ENCODE results near the gene PCSK1. TPM values are rescaled to one million over a fixed set of nuclear protein-coding genes. Genes with fewer than 3 reads are reported as not detected.
A peak's percentile ranks its signal among the peaks of the same experiment; 100 is the strongest.

Gene PCSK1
- total RNA-seq, 1 experiment from 2014 or later: not detected

- H3K27ac ChIP-seq: no peak overlapping the region
Measured at GRCh38 chr5:96348536-96348935, 84.5 kb downstream of the PCSK1 start.

GRCh38 chr5:96347502-96348292, 85.4 kb downstream of the PCSK1 start:
- H3K4me3 ChIP-seq: no peak overlapping the region
- no peaks in the 10 kb centered on the region for H3K27me3 ChIP-seq (ENCODE audit: insufficient read depth, low read depth)
- POLR2A ChIA-PET (ENCODE audit: unreplicated experiment): no interaction called here
- H2AFZ ChIP-seq: no peak overlapping the region
- H4K20me1 ChIP-seq (ENCODE audit: insufficient read depth): no peaks in the 10 kb centered on the region
- no peak for TF ChIP-seq CTCF (conservative IDR thresholded peaks at IDR 0.05)
- no peak overlapping the region for H3K27ac ChIP-seq
- CTCF ChIA-PET: no interaction called here
- no peak for DNase-seq
- no peaks in the 10 kb centered on the region for H3K36me3 ChIP-seq (ENCODE audit: low read depth)
- H3K9me3 ChIP-seq (ENCODE audit: insufficient read depth, low read depth): no peaks in the 10 kb centered on the region
- BruUV-seq (replicated peaks): no TSS peak
- no peak overlapping the region for H3K4me2 ChIP-seq
- no peaks in the 10 kb centered on the region for H3K9me2 ChIP-seq (ENCODE audit: insufficient read depth)
- no peaks in the 10 kb centered on the region for H3F3A ChIP-seq (ENCODE audit: insufficient read depth, low read depth)
- H3K4me1 ChIP-seq (replicated peaks; ENCODE audit: insufficient read depth): no peaks in the 10 kb centered on the region
- no peaks in the 10 kb centered on the region for H3K79me2 ChIP-seq (ENCODE audit: low read depth)
- intact Hi-C loops (cut with micrococcal nuclease; ENCODE audit: unreplicated experiment): loop anchor here (10.0 kb wide), 2 partner anchors 337 to 397 kb away; no protein-coding TSS in a partner anchor

More at GRCh38 chr5:96348536-96348935, 84.5 kb downstream of the PCSK1 start:
- no peaks in the 10 kb centered on the region for H4K20me1 ChIP-seq (ENCODE audit: insufficient read depth)
- H3K4me3 ChIP-seq: no peak overlapping the region
- POLR2A ChIA-PET (ENCODE audit: unreplicated experiment): no interaction called here
- no peaks in the 10 kb centered on the region for H3K4me1 ChIP-seq (replicated peaks; ENCODE audit: insufficient read depth)
- no peaks in the 10 kb centered on the region for H3K36me3 ChIP-seq (ENCODE audit: low read depth)
- CTCF ChIA-PET: no interaction called here
- H3K9me2 ChIP-seq (ENCODE audit: insufficient read depth): no peaks in the 10 kb centered on the region
- H3K4me2 ChIP-seq: no peak overlapping the region
- no TSS peak for BruUV-seq (replicated peaks)
- no peaks in the 10 kb centered on the region for H3K9me3 ChIP-seq (ENCODE audit: insufficient read depth, low read depth)
- no peaks in the 10 kb centered on the region for H3K27me3 ChIP-seq (ENCODE audit: insufficient read depth, low read depth)
- no peak for DNase-seq
- no peaks in the 10 kb centered on the region for H3K79me2 ChIP-seq (ENCODE audit: low read depth)
- H3F3A ChIP-seq (ENCODE audit: insufficient read depth, low read depth): no peaks in the 10 kb centered on the region
- intact Hi-C loops (cut with micrococcal nuclease; ENCODE audit: unreplicated experiment): loop anchor here (10.0 kb wide), 2 partner anchors 336 to 396 kb away; no protein-coding TSS in a partner anchor
- no peak overlapping the region for H2AFZ ChIP-seq
- TF ChIP-seq EZH2 (IDR thresholded peaks at IDR 0.05; ENCODE audit: low read depth) (no peak), CTCF (conservative IDR thresholded peaks at IDR 0.05) (no peak)

- intact Hi-C loops (cut with micrococcal nuclease; ENCODE audit: unreplicated experiment): loop anchor here (1.0 to 10.0 kb wide), 4 partner anchors 256 to 817 kb away; no protein-coding TSS in a partner anchor
- no peaks in the 10 kb centered on the region for H3K79me2 ChIP-seq (ENCODE audit: low read depth)
- TF ChIP-seq EZH2 (IDR thresholded peaks at IDR 0.05; ENCODE audit: low read depth): no peak
- TF ChIP-seq CTCF (conservative IDR thresholded peaks at IDR 0.05): peak; percentile 70
- H3K27ac ChIP-seq: no peak overlapping the region
- ChIA-PET POLR2A (ENCODE audit: unreplicated experiment) (no interaction called here), CTCF (interaction anchor here (0.6 to 0.7 kb wide), 3 partner anchors 255 to 771 kb away, joined by 3 to 4 read pairs (median 3); no protein-coding TSS in a partner anchor)
- H3K4me3 ChIP-seq: no peak overlapping the region
- no TSS peak for BruUV-seq (replicated peaks)
- H3K4me1 ChIP-seq (replicated peaks; ENCODE audit: insufficient read depth): no peaks in the 10 kb centered on the region
- H3F3A ChIP-seq (ENCODE audit: insufficient read depth, low read depth): no peaks in the 10 kb centered on the region
- no peaks in the 10 kb centered on the region for H3K27me3 ChIP-seq (ENCODE audit: insufficient read depth, low read depth)
- H3K4me2 ChIP-seq: no peak overlapping the region
- no peaks in the 10 kb centered on the region for H3K9me3 ChIP-seq (ENCODE audit: insufficient read depth, low read depth)
- H2AFZ ChIP-seq: no peak overlapping the region
- peak in 1 of 2 experiments; percentile 59 for DNase-seq
- no peaks in the 10 kb centered on the region for H4K20me1 ChIP-seq (ENCODE audit: insufficient read depth)
- no peaks in the 10 kb centered on the region for H3K36me3 ChIP-seq (ENCODE audit: low read depth)
- no peaks in the 10 kb centered on the region for H3K9me2 ChIP-seq (ENCODE audit: insufficient read depth)
Measured at GRCh38 chr5:96344678-96345577, 88.1 kb downstream of the PCSK1 start.

Measured in PC-9 (cell line).